HepG2 (cell line): ENCODE results near the gene ZFHX3.

ENCODE experiments used
- CTCF ChIP-seq: sonication (generic); formaldehyde crosslinking; IDR thresholded peaks from 2 replicates; pipeline ENCODE4 v1.5.0; 2020; ENCODE audit warnings: mild to moderate bottlenecking, missing genetic modification reagents, moderate library complexity
- WIZ ChIP-seq: sonication (generic); formaldehyde crosslinking; IDR thresholded peaks from 2 replicates; pipeline ENCODE4 v1.5.1; 2020; ENCODE audit warnings: mild to moderate bottlenecking, missing genetic modification reagents
- ZNF317 ChIP-seq: sonication (generic); formaldehyde crosslinking; IDR thresholded peaks from 2 replicates; pipeline ENCODE4 v1.5.0; 2020; ENCODE audit warnings: mild to moderate bottlenecking, missing genetic modification reagents
- ZNF776 ChIP-seq: sonication (generic); formaldehyde crosslinking; IDR thresholded peaks from 2 replicates; pipeline ENCODE4 v1.4.0; 2020; ENCODE audit warnings: mild to moderate bottlenecking, missing genetic modification reagents
- TF ChIP-seq, protein P1 (sequence below): sonication (generic); formaldehyde crosslinking; IDR thresholded peaks from 2 replicates; pipeline ENCODE4 v1.4.0; 2020; ENCODE audit warnings: missing genetic modification reagents

DNA sequence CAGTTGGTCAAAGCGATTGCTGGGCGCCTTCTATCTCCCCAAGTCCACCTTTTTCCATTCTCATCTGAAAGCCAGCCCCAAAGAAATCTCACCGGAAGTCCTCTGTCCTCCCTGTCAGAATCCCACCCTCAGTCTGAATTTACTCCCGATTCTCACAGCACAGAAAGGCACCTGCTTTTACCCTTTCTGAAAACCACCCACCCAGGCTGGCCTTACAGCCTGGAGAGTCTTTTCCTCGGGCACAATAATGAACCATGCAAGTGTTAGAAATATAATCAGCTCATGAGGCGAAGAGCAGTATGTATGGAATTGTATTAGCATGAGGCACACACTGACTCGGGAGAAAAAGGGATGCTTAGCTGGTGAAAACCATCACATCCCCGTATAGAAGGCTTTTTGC is 1.2 kb upstream of the ZFHX3 start:
- TF ChIP-seq CTCF (CRISPR knock-in tag) (no peak), WIZ (CRISPR knock-in tag) (no peak), ZNF317 (CRISPR knock-in tag) (peak; percentile 16; the same call in 1 of the 2 replicates), ZNF776 (CRISPR knock-in tag) (no peak)
- TF ChIP-seq, protein P1, sequence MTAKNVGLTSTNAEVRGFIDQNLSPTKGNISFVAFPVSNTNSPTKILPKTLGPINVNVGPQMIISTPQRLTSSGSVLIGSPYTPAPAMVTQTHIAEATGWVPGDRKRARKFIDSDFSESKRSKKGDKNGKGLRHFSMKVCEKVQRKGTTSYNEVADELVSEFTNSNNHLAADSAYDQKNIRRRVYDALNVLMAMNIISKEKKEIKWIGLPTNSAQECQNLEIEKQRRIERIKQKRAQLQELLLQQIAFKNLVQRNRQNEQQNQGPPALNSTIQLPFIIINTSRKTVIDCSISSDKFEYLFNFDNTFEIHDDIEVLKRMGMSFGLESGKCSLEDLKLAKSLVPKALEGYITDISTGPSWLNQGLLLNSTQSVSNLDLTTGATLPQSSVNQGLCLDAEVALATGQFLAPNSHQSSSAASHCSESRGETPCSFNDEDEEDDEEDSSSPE: no peak
